Dedifferentiated amniotic fluid mesenchymal stem cell (primary cell): ENCODE results near the gene TRAF3IP1.
A peak's percentile ranks its signal among the peaks of the same experiment; 100 is the strongest.
"Not testable (repeated sequence)": the region's sequence is repeated elsewhere in the genome, so short reads cannot be mapped to it uniquely, and the experiment has no call there.

Experiments
- DNase-seq: peaks from one replicate; pipeline ENCODE4 v3.0.0-alpha.2; 2016; ENCODE audit errors: extremely low spot score

The TRAF3IP1 gene

GRCh38 chr2:238380785-238381184 is 60.5 kb downstream of the TRAF3IP1 start:
- peak; percentile 36 for DNase-seq

DNA sequence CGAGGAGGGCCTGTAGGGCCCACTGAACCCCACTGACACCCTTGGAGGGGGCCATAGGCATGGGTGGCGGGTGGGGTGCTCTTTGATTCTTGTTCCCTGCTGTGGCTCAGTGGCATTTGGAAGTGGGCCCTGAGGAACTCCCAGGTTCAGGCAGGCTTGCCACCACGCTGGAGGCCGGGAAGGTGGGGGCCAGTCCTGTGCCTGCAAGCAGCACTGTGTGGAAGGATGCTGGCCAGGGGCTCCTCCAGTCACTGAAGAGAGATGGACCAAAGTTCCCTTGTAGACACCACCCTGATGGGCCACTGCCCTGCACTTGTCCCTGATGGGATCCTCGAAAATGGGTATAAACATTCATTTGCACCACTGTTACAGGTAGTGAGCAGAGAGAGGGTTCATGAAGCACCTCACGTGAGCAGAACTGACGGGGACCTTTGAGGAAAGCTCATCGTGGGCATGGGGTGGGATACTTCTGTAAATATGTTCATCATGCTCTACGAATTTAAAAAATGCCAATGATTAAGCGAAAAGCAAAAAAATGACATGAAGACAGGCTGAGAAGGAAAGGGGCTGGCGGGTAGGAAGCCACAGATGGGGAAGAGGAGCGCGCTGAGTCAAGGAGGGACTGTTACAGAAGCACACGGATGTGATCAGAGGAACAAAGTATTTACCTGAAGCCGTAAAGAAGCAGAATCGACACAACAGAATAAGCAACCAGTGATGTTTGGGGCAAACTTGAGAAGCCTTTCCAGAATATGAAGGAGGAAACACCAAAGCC is 61.2 kb downstream of the TRAF3IP1 start:
- DNase-seq: no peak

GRCh38 chr2:238382381-238382781 is 62.1 kb downstream of the TRAF3IP1 start:
- no peak for DNase-seq

DNA sequence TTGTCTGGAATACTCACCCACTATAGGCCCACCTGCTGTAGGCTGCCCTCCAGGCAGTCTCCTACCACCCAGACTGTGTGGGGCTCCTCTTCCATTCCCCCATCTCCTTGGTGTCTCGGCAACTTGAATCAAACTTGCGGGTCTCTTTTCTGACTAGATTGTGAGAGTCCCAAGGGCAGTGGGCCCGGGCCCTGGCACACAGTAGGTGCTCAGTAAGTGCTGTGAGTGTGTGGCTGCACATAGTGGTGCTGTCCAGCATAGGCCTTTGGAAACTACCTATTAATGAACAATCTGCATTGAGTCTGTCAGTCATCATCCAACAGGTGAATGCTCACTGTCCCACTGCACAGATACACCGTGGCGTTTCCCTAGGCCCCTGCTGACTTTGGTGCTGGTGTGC is 62.8 kb downstream of the TRAF3IP1 start:
- no peak for DNase-seq

DNA sequence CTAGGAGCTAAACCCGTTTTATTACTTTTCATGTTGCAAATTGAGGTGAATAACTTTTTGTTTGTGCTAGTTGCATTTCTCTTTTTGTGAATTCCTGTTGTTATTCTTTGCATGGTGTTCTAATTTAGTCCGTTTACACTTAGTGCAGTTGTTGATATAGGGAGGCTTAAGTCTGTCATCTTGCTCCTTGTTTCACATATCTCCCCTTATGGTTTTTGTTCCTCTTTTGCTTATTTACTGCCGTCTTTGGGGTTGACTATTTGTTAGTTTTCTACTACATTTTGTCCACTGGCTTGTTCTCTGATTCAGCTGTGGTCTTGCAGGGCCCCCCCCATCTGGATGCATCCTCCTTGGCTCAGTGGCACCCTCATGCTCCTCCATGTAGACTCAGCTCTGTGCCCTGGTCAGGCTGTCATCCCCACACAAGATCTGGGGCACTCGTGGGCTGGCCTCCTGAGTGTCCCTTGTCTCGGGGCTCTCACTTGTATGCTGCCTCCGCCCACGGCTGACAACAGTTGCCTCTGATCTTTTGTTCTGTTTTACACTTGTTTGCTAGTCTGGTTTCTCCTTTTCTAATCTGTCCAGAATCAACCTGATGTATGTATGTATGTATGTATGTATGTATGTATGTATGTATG is 63.5 kb downstream of the TRAF3IP1 start:
- no peak for DNase-seq

GRCh38 chr2:238387332-238387731 is 67.0 kb downstream of the TRAF3IP1 start:
- no peak for DNase-seq

GRCh38 chr2:238388794-238389193 is 68.5 kb downstream of the TRAF3IP1 start:
- no peak for DNase-seq

DNA sequence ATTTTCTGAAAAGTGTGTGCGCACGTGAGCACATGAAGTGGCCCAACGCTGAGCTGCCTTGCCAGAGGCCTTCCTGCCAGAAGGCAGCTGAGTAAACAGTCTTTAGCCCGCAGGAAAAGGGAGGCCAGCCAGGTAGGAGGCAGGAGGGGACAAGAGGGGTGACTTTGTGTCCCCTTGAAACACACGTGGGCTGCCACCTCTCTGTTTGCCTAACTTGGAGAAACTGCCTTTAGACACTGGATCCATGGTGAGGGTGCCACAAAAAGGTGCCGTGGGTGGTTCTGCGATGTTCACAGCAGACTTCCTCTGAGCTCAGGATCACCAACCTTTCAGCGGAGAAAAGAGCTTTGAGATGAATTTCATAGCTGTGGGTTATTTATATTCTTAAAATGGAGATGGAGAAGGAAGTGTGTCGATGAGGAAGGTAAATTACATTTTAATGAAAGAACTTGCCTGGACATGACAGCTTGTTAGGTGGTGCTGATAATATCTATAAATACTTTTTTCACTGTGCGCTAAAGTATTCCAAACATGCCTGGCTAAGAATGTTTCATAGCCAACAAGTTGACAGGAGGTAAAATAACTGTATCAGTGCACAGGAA is 69.8 kb downstream of the TRAF3IP1 start:
- DNase-seq: no peak

GRCh38 chr2:238391042-238391689 is 70.8 kb downstream of the TRAF3IP1 start:
- no peak for DNase-seq

GRCh38 chr2:238396663-238397062 is 76.3 kb downstream of the TRAF3IP1 start:
- DNase-seq: no peak

- no peak for DNase-seq
Observed at GRCh38 chr2:238397356-238397755, 77.0 kb downstream of the TRAF3IP1 start.

- no peak for DNase-seq
Observed at GRCh38 chr2:238398577-238398976, 78.3 kb downstream of the TRAF3IP1 start.

DNA sequence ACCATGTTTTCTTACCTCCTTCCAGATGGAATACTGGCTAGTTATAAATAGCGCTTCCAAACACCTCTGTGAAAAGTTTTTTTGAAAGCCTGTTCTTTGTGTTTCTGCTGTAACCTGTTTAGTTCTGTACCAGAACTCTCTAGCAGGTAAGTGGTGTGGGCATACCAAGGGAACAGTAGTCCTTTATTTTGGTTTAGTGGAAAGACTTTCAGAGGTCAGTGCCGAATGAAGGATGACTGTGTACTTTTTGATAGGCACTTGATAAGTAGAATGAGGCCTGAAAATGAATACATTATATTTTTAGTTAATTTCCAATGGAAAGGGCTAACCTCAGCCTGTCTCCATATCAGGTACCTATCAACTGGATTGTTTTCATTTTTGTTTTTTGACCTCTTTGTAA is 78.8 kb downstream of the TRAF3IP1 start:
- DNase-seq: no peak

DNA sequence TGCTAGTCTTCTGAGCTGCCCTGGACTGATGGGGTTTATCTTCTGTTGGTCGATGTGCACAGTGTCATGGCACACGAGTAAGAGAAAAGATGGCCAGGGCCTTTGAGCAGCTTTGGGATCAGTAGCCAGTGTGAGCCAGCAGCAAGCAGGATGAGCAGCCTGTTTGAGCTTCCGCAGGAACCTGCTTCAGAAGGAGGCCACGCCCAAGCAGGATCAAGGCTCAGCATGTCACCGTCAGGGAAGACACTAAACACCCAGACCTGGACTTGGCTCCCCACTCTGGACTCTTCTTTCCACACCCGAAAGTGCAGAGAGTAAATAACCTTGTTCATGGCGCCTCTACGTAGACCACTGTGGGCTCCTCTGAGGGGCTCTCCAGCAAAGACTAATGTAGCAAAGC is 81.2 kb downstream of the TRAF3IP1 start:
- no peak for DNase-seq

- DNase-seq: no peak
Observed at GRCh38 chr2:238403632-238404405, 83.5 kb downstream of the TRAF3IP1 start.

DNA sequence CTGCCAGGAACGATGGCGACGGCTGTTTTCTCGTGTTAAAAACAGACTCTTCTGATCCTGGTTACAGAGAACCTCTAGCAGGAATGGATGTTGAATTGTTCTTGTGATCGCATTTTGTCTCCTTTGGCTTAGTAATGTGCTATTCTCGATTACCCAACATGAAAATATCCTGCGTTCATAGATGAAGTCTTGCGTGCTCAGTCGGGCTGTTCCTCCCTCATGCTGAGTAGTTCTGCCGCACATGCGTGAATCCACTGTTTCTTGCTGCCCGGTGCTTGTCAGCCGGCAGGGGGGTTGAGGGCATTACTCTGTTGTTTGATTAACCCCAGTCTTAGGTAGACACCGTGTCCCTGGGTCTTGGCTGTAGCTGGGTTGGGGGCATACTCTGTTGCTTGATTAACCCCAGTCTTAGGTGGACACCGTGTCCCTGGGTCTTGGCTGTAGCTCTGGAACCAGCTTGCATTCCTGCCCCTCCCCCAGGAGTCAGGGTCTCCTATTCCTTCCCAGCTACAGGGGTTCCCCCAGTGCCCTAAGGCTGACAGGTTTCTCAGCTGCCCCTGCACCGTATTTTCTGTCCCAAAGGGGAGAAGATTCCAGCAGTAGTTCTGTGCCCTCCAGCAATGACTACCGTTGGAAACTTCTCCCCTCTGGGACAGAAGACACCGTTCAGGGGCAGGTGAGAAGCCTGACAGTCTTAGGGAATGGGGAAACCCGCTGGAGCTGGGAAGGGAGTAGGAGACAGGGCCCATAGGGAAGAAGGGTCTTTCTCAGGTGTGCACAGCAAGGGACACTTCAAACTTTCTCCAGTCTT is 84.3 kb downstream of the TRAF3IP1 start:
- no peak for DNase-seq

DNA sequence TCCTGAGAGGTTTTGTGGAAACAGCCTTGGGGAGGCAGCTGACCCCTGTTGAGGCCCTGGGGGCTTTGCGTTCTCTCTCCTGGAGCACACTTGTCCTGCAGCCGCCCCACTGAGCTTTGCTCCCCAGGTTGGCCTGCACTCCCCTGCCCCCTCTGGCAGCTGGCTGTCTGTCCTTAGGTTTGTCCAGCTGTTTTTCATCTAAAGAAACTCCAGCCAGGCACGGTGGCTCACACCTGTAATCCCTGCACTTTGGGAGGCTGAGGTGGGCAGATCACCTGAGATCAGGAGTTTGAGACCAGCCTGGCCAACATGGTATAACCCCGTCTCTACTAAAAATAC is 84.9 kb downstream of the TRAF3IP1 start:
- not testable (repeated sequence) for DNase-seq

- DNase-seq: peak; percentile 40
Observed at GRCh38 chr2:238406221-238406997, 86.1 kb downstream of the TRAF3IP1 start.

DNA sequence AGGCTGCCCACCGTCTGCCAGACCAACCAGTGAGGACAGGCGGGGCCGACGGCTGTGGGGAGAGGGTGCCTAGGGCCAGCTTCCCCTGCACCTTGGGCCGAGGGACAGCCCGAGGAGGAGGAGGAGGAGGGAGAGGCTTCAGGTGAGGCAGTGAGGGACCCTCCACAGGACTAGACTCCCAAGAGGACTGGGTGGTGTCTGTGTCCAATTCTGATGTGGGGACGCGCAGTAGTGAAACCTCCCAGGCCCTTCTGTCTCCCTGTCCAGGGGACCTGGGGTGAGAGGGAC is 86.6 kb downstream of the TRAF3IP1 start:
- no peak for DNase-seq

GRCh38 chr2:238407566-238407965 is 87.2 kb downstream of the TRAF3IP1 start:
- DNase-seq: no peak
